A549 (cell line): ENCODE results near the gene CHI3L1. TPM values are rescaled to one million over a fixed set of nuclear protein-coding genes. Genes with fewer than 3 reads are reported as not detected.

Source experiments
- ATAC-seq, 2 experiments: fragments of 200-7000 bp in 1 of 2; fragments of >200 bp in 1 of 2; cut with Nextera tagmentation in 1 of 2; cut with Tn5 transposase in 1 of 2; 3 replicates each; pipeline versions ENCODE4 v1.8.0 to v1.9.1; 2018 to 2020; ENCODE audit warnings: mild to moderate bottlenecking in 1 of 2, moderate library complexity in 1 of 2
- CTCF ChIA-PET: fragments of 300-600 bp; sonication (Branson Sonifier 250); formaldehyde crosslinking; extraction: SDS; loops from one replicate; lab custom pipeline; 2021; ENCODE audit warnings: antibody characterized with exemption, inconsistent platforms; lab: Yijun Ruan, JAX
- POLR2A ChIA-PET: fragments of 350-600 bp; formaldehyde crosslinking; extraction: SDS; loops from one replicate; lab custom pipeline; 2021; ENCODE audit warnings: antibody characterized with exemption, inconsistent platforms; lab: Yijun Ruan, JAX
- DNase-seq, 2 experiments: peaks; one replicate each; pipeline versions ENCODE4 v3.0.0 to v3.0.0-alpha.2; 2011 to 2016; ENCODE audit warnings: low read depth in 1 of 2, low spot score in 1 of 2
- FAIRE-seq: peaks from 2 replicates; lab custom pipeline; 2011; peaks lifted over from hg19 to GRCh38; lab: Jason Lieb, UNC
- H3K27ac ChIP-seq, 2 experiments: fragments of >200 bp; sonication (Bioruptor Twin); formaldehyde crosslinking; 3 replicates each; pipeline ENCODE4 v1.5.1; 2016 to 2017
- H3K4me1 ChIP-seq: fragments of >200 bp; sonication (Bioruptor Twin); formaldehyde crosslinking; 3 replicates; pipeline ENCODE4 v1.6.1; 2016
- H3K4me2 ChIP-seq: fragments of >200 bp; sonication (Bioruptor Twin); formaldehyde crosslinking; 3 replicates; pipeline ENCODE4 v1.6.1; 2016
- H3K4me3 ChIP-seq: fragments of >200 bp; sonication (Bioruptor Twin); formaldehyde crosslinking; 3 replicates; pipeline ENCODE4 v1.5.1; 2016
- H3K9me3 ChIP-seq: fragments of >200 bp; sonication (Bioruptor Twin); formaldehyde crosslinking; 3 replicates; pipeline ENCODE4 v1.6.1; 2016
- E2F6 ChIP-seq: IDR thresholded peaks from 2 replicates; pipeline ENCODE4 v1.6.1; 2012; ENCODE audit warnings: low read depth, borderline replicate concordance
- HMGXB4 ChIP-seq: fragments of 250-450 bp; sonication (Bioruptor Pico); IDR thresholded peaks from 2 replicates; pipeline ENCODE4 v1.5.0; 2021; ENCODE audit warnings: mild to moderate bottlenecking, moderate library complexity, borderline replicate concordance
- JUN ChIP-seq, 2 experiments: fragments of >200 bp; sonication (Bioruptor Twin); formaldehyde crosslinking; IDR thresholded peaks; 2 replicates in 1 of 2; 3 replicates in 1 of 2; pipeline ENCODE4 v1.6.1; 2016 to 2017
- KDM5A ChIP-seq: fragments of 200-600 bp; sonication (generic); IDR thresholded peaks from 2 replicates; pipeline ENCODE4 v1.6.1; 2016; ENCODE audit warnings: antibody characterized with exemption, mild to moderate bottlenecking
- MAFK ChIP-seq: fragments of 450-650 bp; IDR thresholded peaks from 2 replicates; pipeline ENCODE4 v1.6.1; 2014; ENCODE audit not compliant: partially characterized antibody
- MYC ChIP-seq: IDR thresholded peaks from 2 replicates; pipeline ENCODE4 v1.6.1; 2012; ENCODE audit warnings: mild to moderate bottlenecking, inconsistent platforms, low read length, improper control_type of control experiment, borderline replicate concordance
- NPAS2 ChIP-seq: fragments of 250-450 bp; sonication (Bioruptor Pico); IDR thresholded peaks from 2 replicates; pipeline ENCODE4 v1.8.0; 2022; ENCODE audit warnings: mild to moderate bottlenecking, moderate library complexity, borderline replicate concordance
- NR3C1 ChIP-seq: fragments of >200 bp; sonication (Bioruptor Twin); formaldehyde crosslinking; IDR thresholded peaks from 3 replicates; pipeline ENCODE4 v1.6.1; 2017
- PBX3 ChIP-seq: IDR thresholded peaks from 2 replicates; pipeline ENCODE4 v1.6.1; 2012
- POLR2AphosphoS2 ChIP-seq: conservative IDR thresholded peaks from 2 replicates; pipeline ENCODE4 v1.6.1; 2012; ENCODE audit warnings: low read length, improper control_type of control experiment, inconsistent platforms
- RAD21 ChIP-seq, 2 experiments: fragments of >200 bp in 1 of 2; sonication (Bioruptor Twin) in 1 of 2; formaldehyde crosslinking in 1 of 2; IDR thresholded peaks in 1 of 2; conservative IDR thresholded peaks in 1 of 2; 2 replicates in 1 of 2; 3 replicates in 1 of 2; pipeline ENCODE4 v1.6.1; 2012 to 2018; ENCODE audit warnings: inconsistent platforms in 1 of 2
- RCOR1 ChIP-seq: fragments of 150-350 bp; IDR thresholded peaks from 2 replicates; pipeline ENCODE4 v1.6.1; 2014; ENCODE audit warnings: antibody characterized with exemption, low read length, low read depth
- SMC3 ChIP-seq: fragments of >200 bp; sonication (Bioruptor Twin); formaldehyde crosslinking; IDR thresholded peaks from 3 replicates; pipeline ENCODE4 v1.6.1; 2018; ENCODE audit warnings: inconsistent platforms
- TP53 ChIP-seq: fragments of 250-450 bp; sonication (Bioruptor Pico); IDR thresholded peaks from 2 replicates; pipeline ENCODE4 v1.5.0; 2021; ENCODE audit warnings: mild to moderate bottlenecking, moderate library complexity
- ZC3H11A ChIP-seq: fragments of 450-650 bp; IDR thresholded peaks from 2 replicates; pipeline ENCODE4 v1.6.1; 2014; ENCODE audit warnings: antibody characterized with exemption, mild to moderate bottlenecking
- ZFP36 ChIP-seq: fragments of 450-650 bp; IDR thresholded peaks from 2 replicates; pipeline ENCODE4 v1.6.1; 2014; ENCODE audit warnings: borderline replicate concordance; ENCODE audit not compliant: partially characterized antibody
- WGBS: methylation state at CpG from one replicate; pipeline ENCODE4 v1.1.6; 2017; ENCODE audit errors: missing lambda C conversion rate; 5-methylcytosine and 5-hydroxymethylcytosine counted together
- polyA plus RNA-seq, 4 experiments: library from polyadenylated mRNA; depleted of rRNA in 3 of 4; stranded (reverse); fragments of >200 nt; fragmentation: RNase III in 1 of 4; extraction: RNeasy Plus Mini Kit Qiagen cat#74134 plus additional on column Dnase treatment in 1 of 4; gene quantifications; 2 replicates in 3 of 4; 3 replicates in 1 of 4; pipeline ENCODE4 v1.2.3, GENCODE V29; 2011 to 2017
- TF ChIP-seq, protein P1 (sequence below): fragments of 450-650 bp; IDR thresholded peaks from 2 replicates; pipeline ENCODE4 v1.6.1; 2014; ENCODE audit warnings: antibody characterized with exemption
- TF ChIP-seq, protein P2 (sequence below): fragments of 250-450 bp; sonication (Bioruptor Pico); IDR thresholded peaks from 2 replicates; pipeline ENCODE4 v1.5.0; 2020; ENCODE audit warnings: low read depth, mild to moderate bottlenecking, moderate library complexity

The CHI3L1 gene
- polyA plus RNA-seq, 2 of the 4 experiments (the other 2 are of a cell fraction) = 0.04 TPM; not detected in 1

DNA sequence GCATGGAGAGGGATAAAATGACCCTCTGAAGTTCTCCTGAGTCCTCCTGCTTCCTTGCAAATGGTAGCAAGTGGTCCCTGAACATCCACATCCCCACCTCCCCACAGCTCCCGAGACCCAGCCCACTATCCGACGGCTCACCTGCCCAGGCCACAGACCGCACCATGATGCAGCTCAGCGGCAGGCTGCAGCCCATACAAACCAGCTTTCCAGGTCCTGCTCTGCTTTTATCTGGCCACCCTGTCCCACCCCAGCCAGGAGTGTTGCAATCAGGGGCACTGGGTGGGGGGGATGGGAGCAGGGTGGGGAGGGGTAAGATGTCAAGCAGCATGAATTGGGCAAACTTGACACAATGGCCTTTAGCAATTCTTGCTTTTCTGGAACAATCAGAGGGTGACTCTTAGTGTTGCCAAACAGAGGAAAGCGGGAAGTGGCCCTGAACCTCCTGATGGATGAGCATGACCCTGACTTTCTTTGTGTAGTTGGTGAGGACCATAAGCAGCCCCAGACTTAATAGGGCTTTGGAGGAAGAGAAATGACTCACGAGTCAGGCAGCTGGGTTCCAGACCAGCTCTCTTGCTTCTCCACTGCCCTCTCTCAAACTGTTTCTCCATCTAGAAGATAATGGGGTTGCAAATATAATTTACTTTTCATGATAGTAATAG lies 43.1 kb upstream of the CHI3L1 start, which contains the start of gene CHIT1 (continued):
- TF ChIP-seq NPAS2 (CRISPR knock-in tag) (no peak), NR3C1 (no peak), PBX3 (no peak), ZC3H11A (no peak), POLR2AphosphoS2 (no peak), E2F6 (no peak)

GRCh38 chr1:203228670-203229069 lies 42.2 kb upstream of the CHI3L1 start:
- H3K4me1 ChIP-seq = no peaks in the 10 kb centered on the region
- CTCF ChIA-PET = interaction anchor here (0.8 to 6.1 kb wide), 6 partner anchors 9 to 189 kb away, joined by 3 to 68 read pairs (median 6); no protein-coding TSS in a partner anchor

GRCh38 chr1:203227371-203228083 lies 41.0 kb upstream of the CHI3L1 start:
- Histone ChIP-seq H3K4me3 (no peak overlapping the region), H3K4me2 (no peak overlapping the region), H3K27ac (no peak overlapping the region), H3K4me1 (no peaks in the 10 kb centered on the region), H3K9me3 (no peaks in the 10 kb centered on the region)
- TF ChIP-seq RCOR1 (no peak), ZC3H11A (no peak), MAFK (no peak), TP53 (CRISPR knock-in tag) (no peak), SMC3 (no peak), HMGXB4 (CRISPR knock-in tag) (no peak), KDM5A (no peak), PBX3 (no peak), RAD21 (conservative IDR thresholded peaks at IDR 0.05 in 1 of 2, IDR thresholded peaks at IDR 0.05 in 1 of 2) (no peak), MYC (no peak), JUN (IDR thresholded peaks at IDR 0.05) (no peak)
- TF ChIP-seq, protein P1, sequence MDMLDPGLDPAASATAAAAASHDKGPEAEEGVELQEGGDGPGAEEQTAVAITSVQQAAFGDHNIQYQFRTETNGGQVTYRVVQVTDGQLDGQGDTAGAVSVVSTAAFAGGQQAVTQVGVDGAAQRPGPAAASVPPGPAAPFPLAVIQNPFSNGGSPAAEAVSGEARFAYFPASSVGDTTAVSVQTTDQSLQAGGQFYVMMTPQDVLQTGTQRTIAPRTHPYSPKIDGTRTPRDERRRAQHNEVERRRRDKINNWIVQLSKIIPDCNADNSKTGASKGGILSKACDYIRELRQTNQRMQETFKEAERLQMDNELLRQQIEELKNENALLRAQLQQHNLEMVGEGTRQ = no peak
- TF ChIP-seq, protein P2, sequence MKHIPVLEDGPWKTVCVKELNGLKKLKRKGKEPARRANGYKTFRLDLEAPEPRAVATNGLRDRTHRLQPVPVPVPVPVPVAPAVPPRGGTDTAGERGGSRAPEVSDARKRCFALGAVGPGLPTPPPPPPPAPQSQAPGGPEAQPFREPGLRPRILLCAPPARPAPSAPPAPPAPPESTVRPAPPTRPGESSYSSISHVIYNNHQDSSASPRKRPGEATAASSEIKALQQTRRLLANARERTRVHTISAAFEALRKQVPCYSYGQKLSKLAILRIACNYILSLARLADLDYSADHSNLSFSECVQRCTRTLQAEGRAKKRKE (CRISPR knock-in tag) = no peak
- CTCF ChIA-PET = interaction anchor here (1.2 to 6.1 kb wide), 9 partner anchors 9 to 188 kb away, joined by 3 to 68 read pairs (median 4); no protein-coding TSS in a partner anchor
- no peak for ATAC-seq
- FAIRE-seq = no peak
- POLR2A ChIA-PET = no interaction called here
- DNase-seq = no peak
- WGBS = 43% methylated on average over 9 of the region's 9 CpGs

More at GRCh38 chr1:203228670-203229069, 42.2 kb upstream of the CHI3L1 start:
- H3K4me2 ChIP-seq = no peak overlapping the region
- no peak for DNase-seq
- 57% methylated on average over 4 of the region's 4 CpGs for WGBS
- FAIRE-seq = no peak
- POLR2A ChIA-PET = no interaction called here
- H3K27ac ChIP-seq = no peak overlapping the region
- H3K9me3 ChIP-seq = no peaks in the 10 kb centered on the region
- TF ChIP-seq ZFP36 (no peak), MAFK (peak; percentile 86)
- H3K4me3 ChIP-seq = no peak overlapping the region
- no peak for ATAC-seq
